DND-41 (cell line): Measurements from ENCODE around the gene ZNF593.

Experiments
- ATAC-seq: fragments of 200-7000 bp; cut with Tn5 transposase; 3 replicates; pipeline ENCODE4 v1.9.1; 2021; ENCODE audit warnings: low read depth; ENCODE audit not compliant: insufficient read depth
- DNase-seq: peaks from one replicate; pipeline ENCODE4 v3.0.0-alpha.2; 2020
- H2AFZ ChIP-seq: 2 replicates; pipeline ENCODE4 v1.6.0; 2012; ENCODE audit warnings: low read depth, low read length
- H3K27ac ChIP-seq: 2 replicates; pipeline ENCODE4 v1.5.1; 2012; ENCODE audit warnings: low read length, inconsistent platforms
- H3K27me3 ChIP-seq: fragments of 200-600 bp; sonication (generic); 2 replicates; pipeline ENCODE4 v1.6.0; 2012; ENCODE audit warnings: low read length, mild to moderate bottlenecking, inconsistent platforms; ENCODE audit not compliant: insufficient read depth, poor library complexity
- H3K36me3 ChIP-seq: 2 replicates; pipeline ENCODE4 v1.5.1; 2012; ENCODE audit warnings: low read length, inconsistent platforms; ENCODE audit not compliant: insufficient read depth
- H3K4me1 ChIP-seq: 2 replicates; pipeline ENCODE4 v1.5.1; 2012; ENCODE audit warnings: mild to moderate bottlenecking, low read length; ENCODE audit not compliant: insufficient read depth
- H3K4me2 ChIP-seq: 2 replicates; pipeline ENCODE4 v1.6.0; 2012; ENCODE audit warnings: mild to moderate bottlenecking, moderate library complexity, low read length, inconsistent platforms; ENCODE audit not compliant: insufficient read depth
- H3K4me3 ChIP-seq, 2 experiments: fragments of 200-600 bp in 1 of 2; shearing (Covaris generic) in 1 of 2; 2 replicates each; pipeline ENCODE4 v1.5.1; 2012 to 2016; ENCODE audit warnings: inconsistent platforms in 2 of 2, low read length in 2 of 2, mild to moderate bottlenecking in 2 of 2, low read depth in 1 of 2, moderate library complexity in 1 of 2
- H3K79me2 ChIP-seq: 2 replicates; pipeline ENCODE4 v1.6.0; 2012; ENCODE audit warnings: low read length, inconsistent platforms; ENCODE audit not compliant: insufficient read depth
- H3K9ac ChIP-seq: 2 replicates; pipeline ENCODE4 v1.6.0; 2012; ENCODE audit warnings: low read depth, mild to moderate bottlenecking, inconsistent platforms, low read length, moderate library complexity
- H3K9me3 ChIP-seq: 2 replicates; pipeline ENCODE4 v1.5.1; 2012; ENCODE audit warnings: low read length, moderate library complexity, mild to moderate bottlenecking, inconsistent platforms; ENCODE audit not compliant: insufficient read depth, severe bottlenecking
- H4K20me1 ChIP-seq: 2 replicates; pipeline ENCODE4 v1.6.0; 2012; ENCODE audit warnings: low read length; ENCODE audit not compliant: insufficient read depth
- CTCF ChIP-seq: IDR thresholded peaks from 2 replicates; pipeline ENCODE4 v1.5.1; 2012; ENCODE audit warnings: borderline replicate concordance, low read length, moderate library complexity, mild to moderate bottlenecking; ENCODE audit not compliant: poor library complexity, severe bottlenecking; ENCODE audit errors: extremely low read depth
- EZH2 ChIP-seq: IDR thresholded peaks from 3 replicates; pipeline ENCODE4 v1.6.1; 2012; ENCODE audit warnings: borderline replicate concordance, low read depth, mild to moderate bottlenecking, moderate library complexity, low read length, inconsistent platforms; ENCODE audit not compliant: severe bottlenecking

The ZNF593 gene

GRCh38 chr1:26130695-26131094, 39.0 kb upstream of the ZNF593 start:
- Histone ChIP-seq H3K79me2 (no peaks in the 10 kb centered on the region), H3K27ac (no peak overlapping the region; the same call in 1 of the 2 replicates), H2AFZ (no peak overlapping the region), H3K36me3 (no peaks in the 10 kb centered on the region), H3K9me3 (peaks cover 8% of the 10 kb centered on the region), H4K20me1 (no peaks in the 10 kb centered on the region), H3K27me3 (no peaks in the 10 kb centered on the region), H3K4me1 (peaks cover 24% of the 10 kb centered on the region), H3K4me2 (no peak overlapping the region), H3K4me3 (no peak overlapping the region), H3K9ac (no peak overlapping the region)
- no peak for DNase-seq
- TF ChIP-seq CTCF (no peak), EZH2 (no peak)
- no peak for ATAC-seq

DNA sequence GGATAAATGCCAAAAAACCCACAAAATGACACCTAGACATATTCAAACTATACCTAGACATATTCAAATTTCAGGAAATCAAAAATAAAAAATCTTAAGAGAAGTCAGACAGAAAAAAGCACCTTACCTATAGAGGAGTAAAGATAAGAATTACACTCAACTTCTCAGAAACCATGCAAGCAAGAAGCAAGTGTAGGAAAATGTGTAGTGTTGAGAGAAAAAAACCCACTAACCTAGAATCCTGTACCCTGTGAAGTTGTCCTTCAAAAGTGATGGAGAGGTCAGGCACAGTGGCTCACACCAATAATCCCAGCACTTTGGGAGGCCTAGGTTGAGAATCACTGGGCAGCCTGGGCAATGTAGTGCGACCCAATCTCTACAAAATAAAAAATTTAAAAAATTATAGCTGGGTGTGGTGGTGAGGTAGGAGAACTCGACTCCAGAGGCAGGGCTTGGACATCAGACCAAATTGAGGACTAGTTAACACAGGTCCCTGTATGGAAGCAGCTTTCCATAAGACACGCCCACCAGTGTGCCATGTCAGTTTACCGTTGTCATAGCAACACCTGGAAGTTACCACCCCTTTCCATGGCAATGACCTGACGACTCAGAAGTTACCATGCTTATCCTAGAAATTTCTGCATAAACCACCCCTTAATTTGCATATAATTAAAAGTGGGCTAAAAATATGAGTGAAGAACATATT, 37.4 kb upstream of the ZNF593 start:
- H4K20me1 ChIP-seq = no peaks in the 10 kb centered on the region
- no peak overlapping the region for H3K9ac ChIP-seq
- TF ChIP-seq EZH2 (no peak), CTCF (no peak)
- no peaks in the 10 kb centered on the region for H3K36me3 ChIP-seq
- H3K9me3 ChIP-seq = peaks cover 8% of the 10 kb centered on the region
- H3K4me3 ChIP-seq = no peak overlapping the region
- peaks cover 8% of the 10 kb centered on the region for H3K4me1 ChIP-seq
- ATAC-seq = no peak
- no peak overlapping the region for H3K27ac ChIP-seq
- H3K27me3 ChIP-seq = no peaks in the 10 kb centered on the region
- peak; percentile 5 for DNase-seq
- no peaks in the 10 kb centered on the region for H3K79me2 ChIP-seq
- H3K4me2 ChIP-seq = no peak overlapping the region
- H2AFZ ChIP-seq = no peak overlapping the region

DNA sequence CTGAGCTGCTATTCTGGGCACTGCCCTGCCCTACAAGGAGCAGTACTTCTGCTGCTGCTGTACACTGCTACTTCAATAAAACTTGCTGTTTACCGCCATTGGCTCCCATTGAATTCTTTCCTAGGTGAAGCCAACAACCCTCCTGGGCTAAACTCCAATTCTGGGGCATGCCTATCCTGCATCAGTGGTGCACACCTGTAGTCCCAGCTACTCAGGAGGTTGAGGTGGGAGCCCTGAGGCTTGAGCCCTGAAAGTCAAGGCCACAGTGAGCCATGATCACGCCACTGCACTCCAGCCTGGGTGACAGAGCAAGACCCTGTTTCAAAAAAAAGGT, 36.9 kb upstream of the ZNF593 start:
- Histone ChIP-seq H3K36me3 (no peaks in the 10 kb centered on the region), H3K9ac (no peak overlapping the region), H2AFZ (no peak overlapping the region), H3K9me3 (peaks cover 8% of the 10 kb centered on the region), H3K4me2 (no peak overlapping the region), H3K4me3 (no peak overlapping the region), H3K27me3 (no peaks in the 10 kb centered on the region), H3K4me1 (peaks cover 3% of the 10 kb centered on the region), H3K27ac (no peak overlapping the region), H4K20me1 (no peaks in the 10 kb centered on the region), H3K79me2 (no peaks in the 10 kb centered on the region)
- ATAC-seq (no peak), DNase-seq (peak; percentile 0)
- TF ChIP-seq EZH2 = no peak
- no peak for TF ChIP-seq CTCF
